Measurements from ENCODE around the gene ZCWPW1. TPM values are rescaled to one million over a fixed set of nuclear protein-coding genes. Genes with fewer than 3 reads are reported as not detected.

The ZCWPW1 gene
- total RNA-seq, 2 experiments from 2014 or later, result 4.1 to 10.8 TPM

- BruUV-seq (replicated peaks), result no TSS peak
- ChIA-PET CTCF (ENCODE audit: unreplicated experiment) (no interaction called here), POLR2A (interaction anchor here (0.6 to 1.1 kb wide), 2 partner anchors 39 to 165 kb away, joined by 3 to 4 read pairs; partner anchors contain the start of gene ZCWPW1)
- H3K9me2 ChIP-seq (ENCODE audit: insufficient read depth, low read length), result no peaks in the 10 kb centered on the region
- no peak for TF ChIP-seq EZH2phosphoT487 (IDR thresholded peaks at IDR 0.05; ENCODE audit: borderline replicate concordance, low read depth, low read length)
- no peak for TF ChIP-seq CTCF (conservative IDR thresholded peaks at IDR 0.05; ENCODE audit: low read length)
- H2AFZ ChIP-seq (ENCODE audit: low read length), result no peak overlapping the region
- H3K4me2 ChIP-seq (ENCODE audit: low read length), result no peak overlapping the region
- no peaks in the 10 kb centered on the region for H3K36me3 ChIP-seq (ENCODE audit: insufficient read depth, low read length)
- no peaks in the 10 kb centered on the region for H4K20me1 ChIP-seq (ENCODE audit: insufficient read depth, low read length)
- intact Hi-C loops (cut with micrococcal nuclease; ENCODE audit: unreplicated experiment), result no loop called here
- peaks cover 22% of the 10 kb centered on the region for H3K4me1 ChIP-seq (ENCODE audit: insufficient read depth, low read length, poor library complexity, severe bottlenecking)
- no peak overlapping the region for H3K27ac ChIP-seq (ENCODE audit: low read depth, low read length, poor library complexity, severe bottlenecking)
- H3K79me2 ChIP-seq (ENCODE audit: insufficient read depth, low read depth, low read length), result no peaks in the 10 kb centered on the region
- DNase-seq (ENCODE audit: low spot score), result no peak
- no peak overlapping the region for H3K4me3 ChIP-seq (ENCODE audit: low read depth, low read length, poor library complexity, severe bottlenecking)
- H3K9me3 ChIP-seq (ENCODE audit: low read length), result no peaks in the 10 kb centered on the region
Measured at GRCh38 chr7:100389437-100390088, 38.9 kb downstream of the ZCWPW1 start.

GRCh38 chr7:100387695-100388094, 40.8 kb downstream of the ZCWPW1 start:
- Histone ChIP-seq H4K20me1 (ENCODE audit: insufficient read depth, low read length) (no peaks in the 10 kb centered on the region), H3K79me2 (ENCODE audit: insufficient read depth, low read depth, low read length) (no peaks in the 10 kb centered on the region), H2AFZ (ENCODE audit: low read length) (no peak overlapping the region), H3K27ac (ENCODE audit: low read depth, low read length, poor library complexity, severe bottlenecking) (no peak overlapping the region), H3K36me3 (ENCODE audit: insufficient read depth, low read length) (no peaks in the 10 kb centered on the region), H3K4me2 (ENCODE audit: low read length) (no peak overlapping the region), H3K4me1 (ENCODE audit: insufficient read depth, low read length, poor library complexity, severe bottlenecking) (peaks cover 8% of the 10 kb centered on the region), H3K4me3 (ENCODE audit: low read depth, low read length, poor library complexity, severe bottlenecking) (no peak overlapping the region), H3K9me2 (ENCODE audit: insufficient read depth, low read length) (no peaks in the 10 kb centered on the region), H3K9me3 (ENCODE audit: low read length) (no peaks in the 10 kb centered on the region)
- CTCF ChIA-PET (ENCODE audit: unreplicated experiment), result no interaction called here
- POLR2A ChIA-PET, result interaction anchor here (1.4 kb wide), 1 partner anchor 15 kb away, joined by 4 read pairs; no protein-coding TSS in a partner anchor
- BruUV-seq (replicated peaks), result no TSS peak
- intact Hi-C loops (cut with micrococcal nuclease; ENCODE audit: unreplicated experiment), result no loop called here
- no peak for TF ChIP-seq EZH2phosphoT487 (IDR thresholded peaks at IDR 0.05; ENCODE audit: borderline replicate concordance, low read depth, low read length)
- no peak for DNase-seq (ENCODE audit: low spot score)

GRCh38 chr7:100386940-100387339, 41.6 kb downstream of the ZCWPW1 start:
- DNase-seq (ENCODE audit: low spot score), result no peak
- CTCF ChIA-PET (ENCODE audit: unreplicated experiment), result no interaction called here
- Histone ChIP-seq H3K4me1 (ENCODE audit: insufficient read depth, low read length, poor library complexity, severe bottlenecking) (peaks cover 8% of the 10 kb centered on the region), H3K27ac (ENCODE audit: low read depth, low read length, poor library complexity, severe bottlenecking) (no peak overlapping the region), H3K4me2 (ENCODE audit: low read length) (no peak overlapping the region), H2AFZ (ENCODE audit: low read length) (no peak overlapping the region), H3K9me3 (ENCODE audit: low read length) (no peaks in the 10 kb centered on the region), H4K20me1 (ENCODE audit: insufficient read depth, low read length) (no peaks in the 10 kb centered on the region), H3K36me3 (ENCODE audit: insufficient read depth, low read length) (no peaks in the 10 kb centered on the region), H3K9me2 (ENCODE audit: insufficient read depth, low read length) (no peaks in the 10 kb centered on the region), H3K4me3 (ENCODE audit: low read depth, low read length, poor library complexity, severe bottlenecking) (no peak overlapping the region), H3K79me2 (ENCODE audit: insufficient read depth, low read depth, low read length) (no peaks in the 10 kb centered on the region)
- no TSS peak for BruUV-seq (replicated peaks)
- intact Hi-C loops (cut with micrococcal nuclease; ENCODE audit: unreplicated experiment), result no loop called here
- POLR2A ChIA-PET, result no interaction called here
- no peak for TF ChIP-seq CTCF (conservative IDR thresholded peaks at IDR 0.05; ENCODE audit: low read length)
- no peak for TF ChIP-seq EZH2phosphoT487 (IDR thresholded peaks at IDR 0.05; ENCODE audit: borderline replicate concordance, low read depth, low read length)
